GM04503 (cell line): ENCODE measurements around the gene VTI1A.
"Not testable (repeated sequence)": the region's sequence is repeated elsewhere in the genome, so short reads cannot be mapped to it uniquely, and the experiment has no call there.

Source experiments
- DNase-seq: peaks from one replicate; pipeline ENCODE4 v3.0.0-alpha.2; 2012; ENCODE audit warnings: low read depth

VTI1A gene

DNA sequence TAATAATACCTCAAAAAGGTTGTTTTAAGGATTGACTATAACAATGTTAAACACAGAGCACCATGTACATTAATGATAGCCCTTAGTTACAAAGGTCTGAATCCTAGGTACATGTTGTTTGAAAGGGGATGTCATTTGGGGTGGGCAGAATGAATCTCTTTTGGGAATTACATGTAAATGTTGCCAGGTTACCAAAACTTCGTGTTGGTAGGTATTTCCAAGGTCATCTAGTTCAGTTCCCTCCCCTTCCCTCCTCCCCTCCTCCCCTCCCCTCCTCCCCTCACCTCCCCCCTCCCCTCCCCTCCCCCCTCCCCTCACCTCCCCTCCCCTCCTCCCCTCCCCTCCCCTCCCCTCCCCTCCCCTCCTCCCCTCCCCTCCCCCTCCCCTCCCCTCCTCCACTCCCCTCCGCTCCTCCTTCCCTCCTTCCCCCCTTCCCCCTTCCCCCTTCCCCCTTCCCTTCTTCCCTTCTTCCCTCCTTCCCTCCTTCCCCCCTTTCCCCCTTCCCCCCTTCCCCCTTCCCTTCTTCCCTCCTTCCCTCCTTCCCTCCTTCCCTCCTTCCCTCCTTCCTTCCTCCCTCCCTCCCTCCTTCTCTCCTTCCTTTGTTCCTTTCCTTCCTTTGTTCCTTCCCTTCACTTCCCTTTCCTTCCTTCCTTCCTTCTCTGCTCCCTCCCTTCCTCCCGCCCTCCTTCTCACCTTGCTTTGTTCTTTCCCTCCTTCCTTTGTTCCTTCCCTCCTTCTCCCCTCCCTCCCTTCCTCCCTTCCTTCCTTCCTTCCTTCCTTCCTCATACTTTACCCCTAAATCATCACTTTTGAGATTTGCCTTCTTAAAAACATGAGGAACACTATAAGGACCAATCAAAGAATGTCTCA, 8.1 kb downstream of the VTI1A start:
- DNase-seq, result no peak

DNA sequence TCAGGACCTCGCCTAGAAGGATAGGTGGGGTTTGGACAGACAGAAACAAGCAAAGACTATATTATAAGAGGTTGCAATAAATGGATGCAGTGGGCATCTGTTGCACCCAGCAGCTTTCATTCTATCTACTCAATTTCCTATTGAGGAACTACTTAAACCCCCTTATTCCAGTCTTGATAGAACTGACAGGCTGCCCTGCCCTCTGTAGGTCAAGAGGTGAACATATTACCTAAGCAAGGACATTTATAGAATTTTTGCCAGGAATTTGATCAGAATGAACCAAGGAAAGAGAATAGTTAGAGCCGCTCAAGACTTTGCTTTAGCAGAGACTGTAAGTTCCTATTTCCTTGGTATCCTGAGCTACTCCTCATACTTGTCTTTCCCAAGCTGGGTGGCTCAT, 9.5 kb downstream of the VTI1A start:
- no peak for DNase-seq

DNA sequence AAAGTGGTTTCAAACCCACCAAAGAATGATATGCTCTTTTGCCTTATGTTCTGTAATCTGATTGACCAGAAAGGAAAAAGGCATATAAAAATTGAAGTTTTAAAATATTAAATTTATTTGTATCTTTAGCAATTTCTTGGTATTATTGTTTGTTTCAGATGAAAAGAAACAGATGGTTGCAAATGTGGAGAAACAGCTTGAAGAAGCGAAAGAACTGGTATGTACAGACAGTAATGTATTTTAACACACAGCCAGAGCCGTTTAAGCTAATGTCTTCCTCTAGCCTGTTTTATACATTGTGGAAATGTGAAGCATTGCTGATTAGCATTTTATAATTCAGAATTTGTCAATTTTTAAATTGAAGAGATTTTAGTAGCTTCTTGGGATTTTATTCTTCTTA, 13.4 kb downstream of the VTI1A start:
- no peak for DNase-seq

DNA sequence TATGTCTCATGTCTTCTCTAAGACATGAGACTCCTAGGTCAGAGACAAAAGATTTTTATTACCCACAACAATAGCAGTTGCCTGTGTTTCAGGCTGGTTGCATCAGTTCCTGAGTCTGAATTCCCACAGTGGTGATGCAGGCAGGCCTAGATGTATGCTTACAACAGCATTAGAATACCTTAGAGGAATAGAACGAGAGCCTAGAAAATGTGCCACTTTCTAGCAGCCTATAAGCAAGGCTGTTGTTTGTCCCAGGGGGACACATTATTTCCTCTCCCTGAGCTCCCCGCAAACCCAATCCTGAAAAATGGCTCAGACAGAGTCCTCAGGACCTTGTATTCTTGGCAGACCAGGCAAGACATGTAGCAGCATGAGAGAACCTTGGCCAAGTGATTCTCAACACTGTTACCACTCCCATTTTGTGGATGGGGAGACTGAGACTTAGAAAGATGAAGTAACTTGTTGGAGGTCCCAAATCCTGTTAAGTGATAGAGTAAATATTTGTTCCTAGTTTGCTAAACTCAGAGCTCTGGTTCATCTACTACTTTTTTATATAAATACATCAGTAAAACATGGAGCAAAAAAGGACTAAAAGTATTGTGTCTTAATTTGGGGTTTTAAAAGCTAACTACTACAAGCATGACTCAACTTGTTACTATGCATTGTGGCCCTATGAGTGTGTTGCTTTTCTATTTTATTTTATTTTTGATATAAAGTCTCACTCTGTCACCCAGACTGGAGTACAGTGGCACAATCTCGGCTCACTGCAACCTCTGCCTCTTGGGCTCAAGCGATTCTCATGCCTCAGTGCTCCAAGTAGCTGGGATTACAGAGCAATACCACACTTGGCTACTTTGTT, 14.2 kb downstream of the VTI1A start:
- DNase-seq, result peak; percentile 78

DNA sequence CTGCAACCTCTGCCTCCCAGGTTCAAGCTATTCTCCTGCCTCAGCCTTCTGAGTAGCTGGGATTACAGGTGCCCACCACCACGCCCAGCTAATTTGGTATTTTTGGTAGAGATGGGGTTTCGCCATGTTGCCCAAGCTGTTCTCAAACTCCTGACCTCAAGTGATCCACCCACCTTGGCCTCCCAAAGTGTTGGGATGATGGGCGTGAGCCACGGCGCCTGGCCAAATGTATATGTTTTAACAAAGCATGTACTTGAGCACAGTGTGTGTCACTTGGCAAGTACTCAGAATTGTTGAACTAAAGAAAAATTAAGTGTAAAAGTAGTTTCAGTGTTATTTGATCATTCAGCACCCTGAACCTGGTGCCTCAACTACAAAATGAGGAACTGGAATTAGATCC, 17.1 kb downstream of the VTI1A start:
- not testable (repeated sequence) for DNase-seq

DNA sequence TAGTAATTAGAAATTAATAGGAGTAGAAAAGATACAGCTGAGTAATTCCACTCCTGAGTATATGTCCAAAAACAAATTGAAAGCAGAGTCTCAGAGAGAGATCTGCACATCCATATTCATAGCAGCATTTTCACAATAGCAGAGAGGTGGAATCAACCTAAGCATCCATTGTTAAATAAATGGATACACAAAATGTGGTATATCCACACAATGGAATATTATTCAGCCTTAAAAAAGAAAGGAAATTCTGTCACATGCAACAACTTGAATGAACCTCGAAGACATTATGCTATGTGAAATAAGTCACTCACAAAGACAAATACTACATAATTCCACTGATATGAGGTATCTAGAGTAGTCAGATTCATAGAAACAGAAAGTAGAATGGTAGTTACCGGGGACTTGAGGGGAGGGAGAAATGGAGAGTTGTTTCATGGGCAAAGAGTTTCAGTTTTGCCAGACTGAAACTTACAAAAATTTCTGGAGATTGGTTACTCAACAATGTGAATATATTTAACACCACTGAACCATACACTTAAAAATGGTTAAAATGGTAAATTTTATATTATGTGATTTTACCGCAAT, 18.4 kb downstream of the VTI1A start:
- no peak for DNase-seq

DNA sequence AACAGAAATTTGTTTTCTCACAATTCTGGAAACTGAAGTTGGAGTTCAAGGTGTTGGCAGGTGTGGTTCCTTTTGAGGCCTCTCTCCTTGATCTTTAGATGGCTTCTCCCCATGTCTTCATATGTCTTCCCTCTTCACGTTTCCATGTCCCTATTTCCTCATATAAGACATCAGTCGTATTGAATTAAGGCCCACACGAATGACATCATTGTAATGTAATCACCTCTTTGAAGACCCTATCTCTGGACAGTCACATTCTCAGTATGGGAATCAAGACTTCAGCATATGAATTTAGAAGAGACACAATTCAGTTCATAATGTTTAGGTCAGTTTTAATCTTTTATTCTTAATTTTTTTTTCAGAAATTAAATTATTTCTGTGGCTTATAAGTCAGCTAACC, 19.8 kb downstream of the VTI1A start:
- no peak for DNase-seq

DNA sequence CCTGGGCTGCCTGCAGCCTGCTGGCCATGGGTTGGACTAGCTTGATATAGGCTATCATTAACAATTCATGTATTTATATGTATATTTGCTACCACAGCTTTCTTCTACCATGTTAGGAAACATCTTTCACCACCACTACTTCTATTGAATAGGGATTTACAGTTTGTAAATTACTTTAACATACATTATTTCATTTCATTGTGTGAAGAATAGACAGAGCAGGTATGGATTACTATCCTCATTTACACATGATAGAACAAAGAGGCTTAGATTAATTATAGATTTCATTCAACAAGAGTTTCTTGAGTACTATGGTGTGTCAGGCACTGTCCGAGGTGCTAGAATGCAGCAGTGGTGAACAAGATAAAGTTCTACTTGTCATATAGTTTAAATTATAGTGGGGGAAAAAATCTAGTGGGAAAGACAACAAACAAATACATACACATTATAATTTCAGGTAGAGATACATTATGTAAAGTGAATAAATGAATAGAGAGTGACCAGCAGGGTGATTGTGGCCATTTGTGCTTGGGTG, 20.6 kb downstream of the VTI1A start:
- DNase-seq, result no peak

DNA sequence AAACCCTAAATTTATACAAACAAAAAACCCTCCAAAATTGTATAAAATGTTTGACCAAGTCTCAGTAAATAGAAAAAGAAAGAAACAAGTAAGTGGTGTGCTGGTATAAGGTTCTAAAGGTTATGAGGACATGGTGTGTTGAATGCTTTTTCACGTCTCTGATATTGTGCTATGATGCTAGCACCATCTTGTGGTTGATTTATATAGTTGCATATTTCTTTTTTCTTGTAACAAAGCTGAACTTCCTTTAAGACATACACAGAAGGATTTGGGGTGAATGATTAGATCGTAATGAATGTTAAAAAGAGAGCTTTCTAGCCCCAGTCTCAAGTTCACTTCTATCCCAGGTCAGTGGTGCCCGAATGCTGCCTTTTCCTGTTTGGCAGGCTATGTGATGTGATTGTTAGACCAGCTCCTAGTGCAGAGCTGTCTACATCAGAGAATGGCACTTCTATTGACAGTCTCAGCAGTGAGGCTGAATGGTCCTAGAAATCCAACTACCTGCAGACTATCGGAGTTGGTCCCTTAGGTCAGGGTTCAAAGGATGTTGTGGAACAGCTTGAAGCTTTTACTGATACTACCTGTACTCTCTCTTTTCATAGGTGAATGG, 25.0 kb downstream of the VTI1A start:
- no peak for DNase-seq

DNA sequence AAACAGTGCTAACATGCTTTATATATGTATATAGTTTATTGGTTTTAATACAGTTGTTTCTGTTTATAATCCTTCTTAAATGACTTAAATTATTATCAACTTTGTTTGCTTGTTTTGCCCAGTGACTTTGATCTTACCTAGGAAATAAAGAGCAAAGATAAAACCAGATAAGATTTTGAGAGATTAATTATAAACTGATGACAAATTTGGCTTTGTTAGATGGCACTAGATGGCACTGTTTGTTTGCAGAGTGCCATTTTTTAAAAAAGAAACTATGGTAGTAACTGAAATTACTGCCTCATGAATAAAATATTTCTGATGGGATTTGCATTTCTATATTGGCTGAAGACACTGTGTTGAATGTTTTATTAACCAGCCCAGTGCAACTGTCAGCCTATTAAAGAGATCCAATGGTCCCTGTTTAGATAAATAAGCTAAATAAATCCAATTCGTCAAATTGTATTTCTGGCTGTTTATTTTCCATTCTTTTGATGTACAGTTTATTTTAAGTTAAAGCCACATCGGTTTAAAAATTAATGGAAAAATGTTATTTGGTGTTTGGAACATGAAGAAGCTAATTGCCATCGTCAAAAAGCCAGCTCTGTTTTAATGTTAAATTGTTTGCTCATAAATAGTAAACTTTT, 28.7 kb downstream of the VTI1A start:
- no peak for DNase-seq

DNA sequence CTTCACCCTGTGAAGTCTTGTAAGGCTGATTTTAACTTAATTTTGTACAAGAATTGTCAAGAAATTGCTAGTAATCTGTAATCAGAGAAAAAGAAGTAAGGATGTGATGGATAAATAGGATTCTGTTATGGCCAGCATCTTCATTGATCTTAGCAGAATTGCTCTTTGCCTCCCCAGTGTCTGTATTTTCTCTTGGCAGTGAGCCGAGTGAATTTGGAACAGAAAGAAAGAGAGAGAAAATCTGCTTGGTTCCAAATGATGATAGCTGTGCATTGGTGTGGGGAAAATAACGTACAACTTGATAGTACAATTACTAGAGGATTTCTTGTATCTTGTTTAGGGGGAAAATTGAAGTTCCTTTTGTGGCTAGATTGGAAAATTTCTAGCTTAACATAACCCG, 34.6 kb downstream of the VTI1A start:
- DNase-seq, result no peak

DNA sequence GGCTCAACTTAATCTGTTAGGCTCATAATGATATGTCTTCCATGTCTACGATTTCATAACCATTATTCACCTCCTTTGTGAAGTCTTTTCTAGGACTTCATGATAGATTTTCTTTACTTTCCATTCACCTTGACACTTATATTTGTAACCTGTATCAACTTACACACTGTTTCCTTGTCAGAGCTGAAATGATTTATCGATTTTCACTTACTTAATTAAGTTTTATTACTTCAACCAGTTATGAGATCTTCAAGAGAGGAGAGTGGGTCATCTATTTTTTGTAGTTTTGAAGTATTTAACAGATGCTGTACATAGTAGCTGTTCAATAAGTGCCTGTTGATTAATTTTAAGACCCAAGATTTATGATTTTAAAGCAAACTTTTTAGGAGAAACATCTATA, 37.4 kb downstream of the VTI1A start:
- DNase-seq, result no peak

DNA sequence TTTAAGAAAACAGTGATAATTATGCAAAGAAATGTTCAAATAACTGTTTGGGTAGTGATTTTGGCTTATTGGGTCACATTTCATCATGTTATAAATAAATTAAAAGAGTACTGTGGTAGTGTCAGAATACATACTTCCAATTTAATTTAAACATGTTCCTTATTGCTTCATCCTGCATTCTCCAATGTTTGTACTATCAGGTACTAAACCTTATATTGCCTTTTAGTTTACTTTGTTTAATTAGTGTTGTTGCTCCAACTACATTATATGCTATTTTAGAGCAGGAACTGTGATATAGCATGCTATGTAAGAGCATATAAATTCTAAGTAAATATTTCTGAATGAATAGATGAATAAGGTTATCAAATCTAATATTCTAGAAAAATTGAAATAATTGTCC, 40.9 kb downstream of the VTI1A start:
- no peak for DNase-seq

DNA sequence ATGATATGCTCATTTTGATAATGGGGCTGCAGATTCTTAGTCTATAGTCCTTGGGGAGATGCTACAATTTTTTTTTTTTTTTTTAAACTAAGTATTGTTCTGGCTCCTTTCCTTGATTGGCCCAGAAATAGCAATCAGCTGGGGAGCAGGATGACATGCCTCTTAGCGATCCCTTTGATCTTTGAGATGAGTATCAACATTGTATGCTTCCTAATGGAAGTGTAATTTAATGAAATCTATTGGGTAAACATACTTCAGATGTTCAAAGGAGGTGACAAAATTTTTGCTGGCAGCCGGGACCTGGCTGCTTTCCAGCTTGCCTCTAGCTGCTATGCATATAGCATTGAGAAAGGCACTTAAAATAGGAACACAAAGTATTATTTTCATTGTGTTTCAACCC, 43.5 kb downstream of the VTI1A start:
- DNase-seq, result no peak

DNA sequence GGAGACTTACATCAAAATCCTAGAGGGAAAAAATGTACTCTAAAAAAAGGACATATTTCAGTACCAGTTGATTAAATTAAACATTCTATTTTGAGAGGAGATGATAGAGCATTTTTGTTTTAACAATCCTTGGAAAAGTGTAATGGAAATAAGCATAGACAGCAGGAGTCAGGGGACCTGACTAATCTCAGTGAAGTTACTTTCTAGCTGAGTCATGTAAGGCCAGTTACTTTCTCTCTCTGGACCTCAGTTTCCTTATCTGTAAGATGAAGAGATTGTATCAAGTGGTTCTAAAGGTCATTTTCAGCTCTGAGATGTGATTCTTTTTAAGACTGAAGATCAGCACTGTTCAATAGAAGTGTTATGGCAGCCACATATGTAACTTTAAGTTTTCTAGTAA, 44.1 kb downstream of the VTI1A start:
- DNase-seq, result no peak

DNA sequence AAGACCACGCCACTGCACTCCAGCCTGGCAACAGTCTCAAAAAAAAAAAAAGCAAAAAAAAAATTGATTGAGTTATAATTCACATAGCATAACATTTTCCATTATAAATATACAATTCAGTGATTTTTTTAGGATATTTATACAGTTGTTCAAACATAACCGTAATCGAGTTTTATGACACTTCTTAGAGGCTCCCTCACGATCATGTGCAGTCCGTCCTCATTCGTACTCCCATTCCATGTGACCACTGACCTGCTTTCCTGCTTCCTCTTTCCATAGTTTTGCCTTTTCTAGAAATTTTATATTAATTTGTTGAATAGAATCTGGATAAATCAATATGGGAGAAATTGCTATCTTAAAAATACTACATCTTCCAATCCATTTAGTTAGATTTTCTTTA, 45.7 kb downstream of the VTI1A start:
- DNase-seq, result no peak

DNA sequence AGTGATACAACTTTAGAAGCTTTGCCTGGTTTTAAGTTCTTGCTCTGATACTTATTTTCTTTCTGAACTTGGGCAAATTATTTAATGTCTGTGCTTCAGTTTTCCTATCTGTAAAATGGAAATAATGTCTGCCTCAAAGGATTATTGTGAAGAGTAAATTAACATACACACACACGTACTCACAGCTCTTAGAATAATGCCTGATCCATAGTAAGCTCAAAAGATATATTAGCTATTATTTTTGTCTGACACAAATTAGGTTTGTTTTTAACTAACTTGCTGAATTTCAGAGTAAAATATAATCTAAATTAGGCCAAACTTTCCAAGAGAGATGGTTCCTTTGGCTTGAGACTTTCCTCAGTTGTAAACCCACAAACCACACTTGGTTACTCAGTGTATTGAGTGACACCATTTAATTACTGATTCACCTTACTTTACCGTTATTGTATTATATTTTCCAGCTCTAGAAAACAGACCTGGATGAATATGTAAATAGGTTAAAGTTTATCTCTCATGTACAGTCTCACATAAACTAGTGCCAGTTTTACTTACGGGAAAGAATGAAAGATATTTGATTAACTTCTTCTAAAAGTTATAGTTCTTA, 50.4 kb downstream of the VTI1A start:
- no peak for DNase-seq

DNA sequence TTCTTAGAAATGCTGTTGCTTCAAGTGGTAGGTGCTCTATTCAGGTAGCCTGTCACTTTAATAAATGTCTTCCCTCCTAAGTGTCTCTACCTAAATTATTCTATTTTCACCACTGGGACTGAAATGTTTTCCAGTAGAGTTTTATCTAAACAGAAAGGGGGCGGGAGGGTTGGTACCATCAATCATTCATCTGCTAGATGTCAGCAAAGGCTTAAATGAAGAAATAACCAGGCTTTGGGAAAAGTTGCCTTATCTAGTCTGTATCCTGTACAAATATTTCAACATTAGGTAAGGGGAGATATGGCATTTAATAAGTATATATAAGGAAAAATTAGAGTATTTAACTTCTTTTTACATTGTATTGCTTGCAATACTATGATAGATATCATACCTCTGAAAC, 51.8 kb downstream of the VTI1A start:
- DNase-seq, result no peak

DNA sequence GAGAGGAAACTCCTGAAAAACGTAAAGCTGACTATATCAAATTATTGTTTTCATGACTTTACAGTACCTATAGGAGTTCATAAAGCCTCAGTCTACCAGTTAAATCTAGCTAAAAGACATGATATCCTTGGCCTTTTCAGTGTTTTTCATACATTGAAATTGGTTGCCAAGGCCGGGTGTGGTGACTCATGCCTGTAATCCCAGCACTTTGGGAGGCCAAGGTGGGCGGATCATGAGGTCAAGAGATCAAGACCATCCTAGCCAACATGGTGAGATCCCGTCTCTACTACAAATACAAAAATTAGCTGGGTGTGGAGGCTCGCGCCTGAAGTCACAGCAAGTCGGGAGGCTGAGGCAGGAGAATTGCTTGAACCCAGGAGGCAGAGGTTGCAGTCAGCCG, 53.0 kb downstream of the VTI1A start:
- not testable (repeated sequence) for DNase-seq

DNA sequence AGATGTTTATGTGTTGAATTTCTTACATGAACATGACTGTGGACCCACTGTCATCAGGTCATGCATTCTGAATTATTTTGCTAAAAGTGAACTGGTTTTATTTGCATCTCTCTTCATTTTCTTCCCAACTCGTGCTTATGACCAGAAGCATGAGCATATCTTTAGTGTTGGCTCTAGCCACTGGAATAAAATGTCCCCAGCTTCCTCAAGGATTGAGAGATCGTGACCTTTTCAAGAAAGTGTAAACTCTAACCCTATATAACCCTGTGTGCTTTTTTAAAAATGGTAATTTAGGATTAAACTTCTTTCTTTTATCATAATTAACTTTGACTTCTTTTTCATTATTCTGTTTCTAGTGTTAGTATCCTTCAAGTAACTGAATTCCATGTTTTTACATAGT, 55.5 kb downstream of the VTI1A start:
- no peak for DNase-seq

DNA sequence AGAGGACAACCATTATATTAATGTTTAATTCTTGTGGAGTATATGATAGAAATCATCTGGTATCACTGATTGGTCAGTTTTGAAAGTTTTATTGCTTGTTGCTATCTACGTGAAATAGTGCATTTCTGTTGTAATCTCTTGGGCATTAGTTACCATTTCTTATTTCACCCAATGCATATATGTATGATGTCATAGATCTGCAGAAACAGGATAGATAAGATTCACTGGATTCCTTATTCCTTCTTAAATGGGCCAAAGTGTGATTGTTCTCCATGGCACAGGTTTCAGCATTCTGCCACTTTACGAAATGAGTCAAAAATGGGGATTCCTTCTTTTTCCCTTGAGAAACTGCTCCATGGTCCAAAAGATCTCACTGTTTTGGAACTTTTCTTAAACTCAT, 56.6 kb downstream of the VTI1A start:
- no peak for DNase-seq
